HAP-1 (cell line): ENCODE measurements around the gene ARL8B.
"Not testable (repeated sequence)": the region's sequence is repeated elsewhere in the genome, so short reads cannot be mapped to it uniquely, and the experiment has no call there.

Experiments
- DNase-seq, 2 experiments: peaks; one replicate each; pipeline ENCODE4 v3.0.0-alpha.2; 2016 to 2020; ENCODE audit warnings: low spot score in 2 of 2
- H3K27me3 ChIP-seq: fragments of 250-450 bp; sonication (Bioruptor Pico); 2 replicates; pipeline ENCODE4 v1.5.1; 2020; ENCODE audit warnings: low read depth, mild to moderate bottlenecking, moderate library complexity
- H3K36me3 ChIP-seq: fragments of 250-450 bp; sonication (Bioruptor Pico); replicated peaks from 2 replicates; pipeline ENCODE4 v1.5.1; 2020; ENCODE audit warnings: mild to moderate bottlenecking
- H3K4me1 ChIP-seq: fragments of 250-450 bp; sonication (Bioruptor Pico); 2 replicates; pipeline ENCODE4 v1.5.1; 2020; ENCODE audit warnings: mild to moderate bottlenecking
- H3K4me3 ChIP-seq: fragments of 250-450 bp; sonication (Bioruptor Pico); 2 replicates; pipeline ENCODE4 v1.5.1; 2020; ENCODE audit warnings: mild to moderate bottlenecking, moderate library complexity
- H3K9me3 ChIP-seq: fragments of 250-450 bp; sonication (Bioruptor Pico); 2 replicates; pipeline ENCODE4 v1.5.1; 2020; ENCODE audit warnings: mild to moderate bottlenecking, moderate library complexity
- in situ Hi-C: fragments of 300-500 bp; cut with MboI; formaldehyde crosslinking; loops from 3 replicates; pipeline ENCODE4 v1.14.3; 2020; ENCODE audit warnings: low sequenced_read_pairs, inconsistent platforms, mixed read lengths

ARL8B gene

GRCh38 chr3:5095886-5096285 lies 26.2 kb upstream of the ARL8B start:
- DNase-seq, result no peak
- in situ Hi-C loops, result no loop called here

DNA sequence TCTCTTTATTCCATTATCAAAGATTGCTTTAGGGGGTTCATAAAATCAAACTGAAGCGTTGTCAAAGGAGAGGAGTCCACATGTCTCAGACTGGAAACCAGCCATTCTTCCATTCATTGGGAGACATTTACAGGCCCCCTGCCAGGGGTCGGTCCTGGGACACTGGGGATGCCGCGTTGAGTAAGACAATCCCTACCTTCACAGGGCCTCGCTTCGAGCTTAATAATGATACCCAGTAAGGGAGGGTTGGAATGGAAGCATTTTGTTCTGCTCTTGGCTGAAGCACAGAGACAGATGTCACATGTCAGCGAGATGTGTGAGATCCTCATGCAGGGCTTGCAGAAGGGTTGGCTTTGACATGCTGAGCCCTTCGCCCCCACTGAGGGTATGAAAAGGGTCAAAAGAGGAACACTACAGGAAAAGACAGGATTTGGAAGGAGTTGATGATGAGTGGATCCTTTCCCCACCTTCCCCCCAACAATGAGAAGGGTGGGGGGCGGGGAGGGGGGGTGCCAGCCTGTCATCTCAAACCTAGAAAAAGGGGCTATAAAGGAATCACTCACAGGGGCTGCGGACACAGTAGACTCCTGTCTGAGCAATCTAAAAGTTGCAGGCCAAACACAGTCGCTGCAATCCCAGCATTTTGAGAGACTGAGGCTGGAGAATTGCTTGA lies 25.6 kb upstream of the ARL8B start:
- H3K9me3 ChIP-seq, result no peaks in the 10 kb centered on the region
- H3K4me3 ChIP-seq, result no peak overlapping the region

More at GRCh38 chr3:5095886-5096285, 26.2 kb upstream of the ARL8B start:
- no peaks in the 10 kb centered on the region for H3K4me1 ChIP-seq
- no peak overlapping the region for H3K4me3 ChIP-seq
- no peaks in the 10 kb centered on the region for H3K36me3 ChIP-seq
- no peaks in the 10 kb centered on the region for H3K9me3 ChIP-seq
- H3K27me3 ChIP-seq, result no peaks in the 10 kb centered on the region

DNA sequence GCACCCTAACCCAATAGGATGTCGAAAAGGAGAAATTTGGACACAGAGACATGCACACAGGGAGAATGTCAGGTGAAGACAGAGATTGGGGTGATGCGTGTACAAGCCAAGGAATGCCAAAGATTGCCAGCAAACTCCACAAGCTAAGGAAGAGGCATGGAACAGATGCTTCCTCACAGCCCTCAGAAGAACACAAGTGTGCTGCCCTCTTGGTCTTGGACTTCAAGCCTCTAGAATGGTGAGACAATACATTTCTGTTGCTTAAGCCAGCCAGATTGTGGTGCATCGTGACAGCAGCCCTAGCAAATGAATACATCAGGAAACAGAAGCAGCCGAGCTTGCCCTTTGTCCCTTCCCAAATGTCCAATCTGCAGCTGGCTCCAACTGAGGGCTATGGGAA lies 23.7 kb upstream of the ARL8B start:
- H3K4me1 ChIP-seq, result no peaks in the 10 kb centered on the region
- no peak for DNase-seq
- in situ Hi-C loops, result no loop called here

More for the DNA sequence above, 25.6 kb upstream of the ARL8B start:
- in situ Hi-C loops, result no loop called here
- no peaks in the 10 kb centered on the region for H3K36me3 ChIP-seq
- DNase-seq, result no peak
- H3K27me3 ChIP-seq, result no peaks in the 10 kb centered on the region
- no peaks in the 10 kb centered on the region for H3K4me1 ChIP-seq

DNA sequence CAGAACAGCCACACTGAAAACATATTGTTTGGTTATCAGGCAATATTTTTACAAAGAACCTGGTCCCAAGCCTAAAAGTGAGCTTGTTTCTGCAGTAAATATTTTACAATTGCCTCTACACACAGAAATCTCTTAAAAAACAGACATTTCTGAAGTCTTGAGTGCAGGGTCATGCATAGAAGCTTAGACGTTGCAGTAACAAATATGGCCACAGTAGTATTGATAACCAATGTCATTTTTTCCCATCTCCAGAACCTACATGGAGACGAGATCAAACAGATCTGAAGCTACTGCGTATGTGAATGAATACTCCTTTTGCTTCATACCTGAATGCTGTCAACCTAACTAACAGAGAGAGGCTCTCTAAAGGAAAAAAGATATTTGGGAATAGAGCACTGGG lies 19.6 kb upstream of the ARL8B start:
- H3K9me3 ChIP-seq, result no peaks in the 10 kb centered on the region
- H3K36me3 ChIP-seq, result no peaks in the 10 kb centered on the region
- no peak overlapping the region for H3K4me3 ChIP-seq
- in situ Hi-C loops, result no loop called here
- no peaks in the 10 kb centered on the region for H3K27me3 ChIP-seq
- H3K4me1 ChIP-seq, result no peaks in the 10 kb centered on the region
- DNase-seq, result no peak

More for the DNA sequence above, 23.7 kb upstream of the ARL8B start:
- no peaks in the 10 kb centered on the region for H3K36me3 ChIP-seq
- no peaks in the 10 kb centered on the region for H3K27me3 ChIP-seq
- H3K4me3 ChIP-seq, result no peak overlapping the region
- no peaks in the 10 kb centered on the region for H3K9me3 ChIP-seq

DNA sequence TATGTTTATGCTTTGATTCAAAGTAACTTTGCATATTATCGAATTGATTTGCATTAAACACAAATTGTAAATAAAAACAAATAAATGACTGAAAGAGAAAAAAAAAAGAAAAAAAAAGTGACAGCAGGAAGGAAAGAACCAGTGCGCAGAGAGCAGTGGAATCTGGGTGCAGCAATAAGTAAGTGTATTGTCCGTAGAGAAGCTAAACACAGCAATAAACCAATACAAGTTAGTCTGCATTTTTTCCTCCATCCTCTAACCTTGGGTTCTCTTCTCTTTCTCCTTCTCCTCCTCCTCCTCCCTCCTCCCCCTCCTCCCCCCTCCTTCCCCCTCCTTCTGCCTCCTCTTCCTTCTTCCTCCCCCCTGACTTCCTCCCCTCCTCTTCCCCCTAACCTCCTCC lies 18.3 kb upstream of the ARL8B start:
- no peak for DNase-seq
- in situ Hi-C loops, result no loop called here

DNA sequence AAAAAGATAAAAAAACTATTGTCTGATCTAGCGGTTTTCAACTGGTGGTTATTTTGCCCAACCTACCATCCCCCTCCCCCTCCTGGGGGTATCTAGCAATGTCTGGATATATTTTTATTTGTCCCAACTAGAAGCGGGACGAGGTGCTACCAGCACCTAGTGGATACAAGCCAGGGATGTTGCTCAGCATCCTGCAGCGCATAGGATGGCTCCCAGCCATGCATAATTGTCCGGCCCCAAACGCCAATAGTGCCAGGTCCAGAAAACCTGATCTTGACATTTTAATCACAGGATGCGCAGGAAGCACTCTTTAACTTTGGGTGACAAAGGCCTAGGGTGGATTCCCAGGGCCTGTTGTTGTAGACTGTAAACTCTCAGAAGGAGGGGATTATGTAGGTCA lies 17.0 kb upstream of the ARL8B start:
- Histone ChIP-seq H3K4me1 (no peaks in the 10 kb centered on the region), H3K27me3 (no peaks in the 10 kb centered on the region), H3K9me3 (no peaks in the 10 kb centered on the region), H3K36me3 (no peaks in the 10 kb centered on the region), H3K4me3 (no peak overlapping the region)
- no peak for DNase-seq
- in situ Hi-C loops, result no loop called here

More for the DNA sequence above, 18.3 kb upstream of the ARL8B start:
- Histone ChIP-seq H3K4me1 (no peaks in the 10 kb centered on the region), H3K36me3 (no peaks in the 10 kb centered on the region), H3K4me3 (no peak overlapping the region), H3K27me3 (no peaks in the 10 kb centered on the region), H3K9me3 (no peaks in the 10 kb centered on the region)

DNA sequence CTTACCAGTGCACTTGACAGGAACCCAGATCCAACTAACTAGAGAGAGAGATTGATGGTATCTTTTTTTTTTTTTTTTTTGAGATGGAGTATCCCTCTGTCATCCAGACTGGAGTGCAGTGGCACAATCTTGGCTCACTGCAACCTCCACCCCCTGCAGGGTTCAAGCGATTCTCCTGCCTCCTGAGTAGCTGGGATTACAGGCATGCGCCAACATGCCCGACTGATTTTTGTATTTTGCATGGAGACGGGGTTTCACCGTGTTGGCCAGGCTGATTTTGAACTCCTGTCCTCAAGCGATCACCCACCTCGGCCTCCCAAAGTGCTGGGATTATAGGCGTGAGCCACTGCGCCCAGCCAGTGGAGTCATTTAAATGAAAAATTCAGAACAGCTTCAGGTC lies 15.7 kb upstream of the ARL8B start:
- H3K9me3 ChIP-seq, H3K27me3 ChIP-seq, H3K4me1 ChIP-seq, in situ Hi-C loops, H3K36me3 ChIP-seq, H3K4me3 ChIP-seq, DNase-seq: not testable (repeated sequence)

- H3K4me1 ChIP-seq, H3K36me3 ChIP-seq, DNase-seq, H3K9me3 ChIP-seq, in situ Hi-C loops, H3K4me3 ChIP-seq, H3K27me3 ChIP-seq: not testable (repeated sequence)
Observed at GRCh38 chr3:5106933-5107334, 15.2 kb upstream of the ARL8B start.

DNA sequence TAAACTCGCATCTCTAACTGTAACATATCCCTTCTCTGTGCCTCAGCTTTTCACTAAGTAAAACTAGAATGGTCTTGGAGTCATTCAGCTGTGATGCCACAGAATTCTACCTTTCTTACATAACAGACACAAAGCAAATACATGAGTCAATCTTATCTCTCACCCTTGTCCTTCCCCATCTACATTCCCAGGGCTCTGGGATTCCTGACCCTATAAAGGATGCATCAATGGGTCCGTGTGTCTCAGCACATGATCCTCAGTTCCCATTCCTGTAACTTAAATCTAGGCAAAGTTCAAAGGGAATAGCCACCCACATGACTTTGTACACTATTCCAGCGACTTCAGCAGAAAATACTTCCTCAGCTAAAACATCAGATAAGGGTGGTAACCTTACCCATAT lies 11.8 kb upstream of the ARL8B start:
- H3K4me3 ChIP-seq, result no peak overlapping the region
- in situ Hi-C loops, result no loop called here
- no peaks in the 10 kb centered on the region for H3K36me3 ChIP-seq
- no peaks in the 10 kb centered on the region for H3K27me3 ChIP-seq
- H3K4me1 ChIP-seq, result no peaks in the 10 kb centered on the region
- H3K9me3 ChIP-seq, result no peaks in the 10 kb centered on the region; the same call in 1 of the 2 replicates
- no peak for DNase-seq

GRCh38 chr3:5112043-5112442 lies 10.0 kb upstream of the ARL8B start:
- in situ Hi-C loops, result no loop called here
- no peak overlapping the region for H3K4me3 ChIP-seq
- no peaks in the 10 kb centered on the region for H3K27me3 ChIP-seq
- H3K4me1 ChIP-seq, result no peaks in the 10 kb centered on the region
- no peaks in the 10 kb centered on the region; the same call in 1 of the 2 replicates for H3K9me3 ChIP-seq
- H3K36me3 ChIP-seq, result no peaks in the 10 kb centered on the region
- no peak for DNase-seq

- in situ Hi-C loops, H3K4me3 ChIP-seq, H3K27me3 ChIP-seq, H3K4me1 ChIP-seq, DNase-seq, H3K9me3 ChIP-seq, H3K36me3 ChIP-seq: not testable (repeated sequence)
Observed at GRCh38 chr3:5113726-5114125, 8.4 kb upstream of the ARL8B start.

DNA sequence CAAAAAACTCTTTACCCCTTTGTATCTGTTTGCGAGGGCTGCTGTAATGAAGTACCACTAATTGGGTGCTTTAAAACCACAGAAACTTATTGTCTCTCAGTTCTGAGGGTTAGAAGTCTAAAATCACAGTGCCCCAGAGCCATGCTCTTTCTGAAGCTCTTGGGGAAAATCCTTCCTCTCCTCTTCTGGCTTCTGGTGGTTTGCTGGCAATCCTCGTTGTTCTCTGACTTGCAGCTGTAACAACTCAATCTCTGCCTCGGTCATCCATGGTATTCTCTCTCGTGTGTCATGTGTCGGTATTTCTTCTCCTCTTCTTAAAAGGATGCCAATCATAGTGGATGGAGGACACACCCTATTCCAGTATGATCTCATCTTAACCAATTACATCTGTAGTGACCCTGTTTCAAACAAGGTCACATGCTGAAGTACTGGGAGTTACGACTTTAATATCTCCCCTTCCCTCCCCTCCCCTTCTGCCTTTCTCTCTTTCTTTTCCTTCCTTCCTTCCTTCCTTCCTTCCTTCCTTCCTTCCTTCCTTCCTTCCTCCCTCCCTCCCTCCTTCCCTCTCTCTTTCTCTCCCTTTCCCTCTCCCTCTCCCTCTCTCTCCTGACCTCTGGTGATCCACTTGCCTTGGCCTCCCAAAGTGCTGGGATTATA lies 6.5 kb upstream of the ARL8B start:
- H3K36me3 ChIP-seq, result no peaks in the 10 kb centered on the region
- no peaks in the 10 kb centered on the region for H3K4me1 ChIP-seq
- no peaks in the 10 kb centered on the region; the same call in 1 of the 2 replicates for H3K9me3 ChIP-seq
- no peak for DNase-seq
- H3K27me3 ChIP-seq, result no peaks in the 10 kb centered on the region
- H3K4me3 ChIP-seq, result no peak overlapping the region
- in situ Hi-C loops, result no loop called here

DNA sequence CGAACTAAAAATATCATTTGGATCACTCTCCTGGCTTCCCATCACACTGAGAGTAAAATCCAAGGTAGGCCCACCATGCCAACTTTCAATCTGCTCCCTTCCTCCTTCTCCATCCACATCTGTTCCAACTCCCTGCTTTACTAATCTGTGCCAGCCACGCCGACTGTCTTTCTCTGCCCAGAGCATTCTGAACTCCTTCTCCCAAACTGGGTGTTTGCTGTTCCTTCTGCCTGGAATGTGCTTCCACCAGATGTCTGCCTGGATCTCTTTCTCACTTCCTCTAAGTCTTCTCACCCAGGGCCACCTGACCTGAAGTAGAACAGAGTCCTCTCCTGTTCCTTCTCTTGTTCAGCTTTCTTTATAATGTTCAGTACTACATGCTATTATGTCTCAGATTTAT lies 5.6 kb upstream of the ARL8B start:
- Histone ChIP-seq H3K27me3 (no peaks in the 10 kb centered on the region), H3K4me1 (peaks cover 2% of the 10 kb centered on the region), H3K36me3 (no peaks in the 10 kb centered on the region), H3K4me3 (no peak overlapping the region), H3K9me3 (no peaks in the 10 kb centered on the region; the same call in 1 of the 2 replicates)
- no peak for DNase-seq
- in situ Hi-C loops, result no loop called here

- in situ Hi-C loops, result no loop called here
- Histone ChIP-seq H3K4me1 (peaks cover 12% of the 10 kb centered on the region), H3K27me3 (no peaks in the 10 kb centered on the region), H3K9me3 (no peaks in the 10 kb centered on the region), H3K4me3 (no peak overlapping the region), H3K36me3 (0 out of 2 replicates have a peak, but pooled peaks cover 6% of the 10 kb centered on the region)
- DNase-seq, result no peak
Observed at GRCh38 chr3:5120446-5120845, 1.6 kb upstream of the ARL8B start.
